Sigmoid colon (tissue), 7 donors: Measurements from ENCODE around the gene COL6A2. TPM values are rescaled to one million over a fixed set of nuclear protein-coding genes. Genes with fewer than 3 reads are reported as not detected.

Experiments used
- DNase-seq: peaks from one replicate; pipeline ENCODE4 v3.0.0-alpha.2; 2019
- H3K27ac ChIP-seq, 4 donors: fragments of 200-600 bp; sonication (generic); one replicate each; pipeline ENCODE4 v1.5.1; 2016 to 2019; ENCODE audit warnings: mild to moderate bottlenecking in 1 of 4
- H3K27me3 ChIP-seq, 3 donors: fragments of 200-600 bp; sonication (generic); one replicate each; pipeline ENCODE4 v1.5.1; 2019; ENCODE audit warnings: mild to moderate bottlenecking in 1 of 3
- H3K36me3 ChIP-seq, 4 donors: fragments of 200-600 bp; sonication (generic); one replicate each; pipeline ENCODE4 v1.5.1; 2016 to 2019
- H3K4me1 ChIP-seq, 4 donors: fragments of 200-600 bp; sonication (generic); one replicate each; pipeline ENCODE4 v1.5.1; 2017 to 2019
- H3K4me3 ChIP-seq, 4 donors: fragments of 200-600 bp; sonication (generic); one replicate each; pipeline ENCODE4 v1.5.1; 2017 to 2019; ENCODE audit warnings: mild to moderate bottlenecking in 2 of 4, moderate library complexity in 1 of 4
- H3K9me3 ChIP-seq, 4 donors: fragments of 200-600 bp in 3 of 4; sonication (generic) in 3 of 4; one replicate each; pipeline versions ENCODE4 v1.5.1 to v1.6.1; 2013 to 2019
- EP300 ChIP-seq, 4 donors: sonication (generic); formaldehyde crosslinking; IDR thresholded peaks; one replicate each; pipeline ENCODE4 v1.6.1; 2017; ENCODE audit warnings: antibody characterized with exemption in 4 of 4
- POLR2A ChIP-seq, 2 donors: fragments of 450-650 bp; IDR thresholded peaks; one replicate each; pipeline ENCODE4 v1.6.1; 2016; ENCODE audit warnings: antibody characterized with exemption in 2 of 2, mild to moderate bottlenecking in 2 of 2, moderate library complexity in 2 of 2
- POLR2AphosphoS5 ChIP-seq, 4 donors: sonication (generic); formaldehyde crosslinking; IDR thresholded peaks; one replicate each; pipeline ENCODE4 v1.6.1; 2017; ENCODE audit warnings: antibody characterized with exemption in 4 of 4
- WGBS, 2 donors: extraction: QIAGEN DNeasy Blood & Tissue Kit; methylation state at CpG; one replicate each; pipeline ENCODE4 v1.1.7; 2013; 5-methylcytosine and 5-hydroxymethylcytosine counted together
- intact Hi-C: fragments of 100-400 bp; cut with DNase I; formaldehyde crosslinking; loops from one replicate; pipeline ENCODE4 v1.15.1; 2023
- polyA plus RNA-seq, 3 donors: library from polyadenylated mRNA; stranded (reverse); fragments of 200-250 nt; gene quantifications; one replicate each; pipeline ENCODE4 v1.2.3, GENCODE V29; 2013
- total RNA-seq, 4 donors: library from RNA; depleted of rRNA; stranded (reverse); fragments of >200 nt; gene quantifications; one replicate each; pipeline ENCODE4 v1.1.0, GENCODE V29; 2016
- TF ChIP-seq, protein P1 (sequence below), 4 experiments: fragments of 450-650 bp in 3 of 4; fragments of 200-600 bp in 1 of 4; IDR thresholded peaks; one replicate each; pipeline ENCODE4 v1.5.1; 2016 to 2019; ENCODE audit warnings: antibody characterized with exemption in 4 of 4, mild to moderate bottlenecking in 3 of 4, moderate library complexity in 2 of 4
- donor health status: healthy with polysubstance abuse.
- donor health status: Bipolar disorder and iron deficiency.
- donor health status: healthy.

COL6A2 gene
- total RNA-seq (1,000 to 10,000 TPM in 2 of 4 donors, 100 to 1,000 TPM in 2; 570 to 1,745 (median 1,082) TPM), polyA plus RNA-seq (100 to 1,000 TPM in 1 of 3 donors, 10 to 100 TPM in 2; 14.3 to 233 (median 37.8) TPM)

- Histone ChIP-seq H3K27me3 (no peaks in the 10 kb centered on the region), H3K36me3 (no peaks in the 10 kb centered on the region), H3K4me1 (peaks cover 0 to 69% (median 52%) of the 10 kb centered on the region in 4 donors), H3K4me3 (peak within 1 kb of the TSS; percentile 89 to 98 (median 92)), H3K27ac (peak within 1 kb of the TSS; percentile 98 to 100 (median 99)), H3K9me3 (peaks cover 0 to 7% (median 0%) of the 10 kb centered on the region in 4 donors)
- 3 to 6% methylated on average over 83 of the region's 83 CpGs for WGBS, 2 donors
- TF ChIP-seq POLR2AphosphoS5 (IDR thresholded peaks at IDR 0.05) (peak; percentile 85 to 98 (median 94)), EP300 (IDR thresholded peaks at IDR 0.05) (no peak), POLR2A (IDR thresholded peaks at IDR 0.05) (peak; percentile 44 to 89)
- TF ChIP-seq, protein P1, sequence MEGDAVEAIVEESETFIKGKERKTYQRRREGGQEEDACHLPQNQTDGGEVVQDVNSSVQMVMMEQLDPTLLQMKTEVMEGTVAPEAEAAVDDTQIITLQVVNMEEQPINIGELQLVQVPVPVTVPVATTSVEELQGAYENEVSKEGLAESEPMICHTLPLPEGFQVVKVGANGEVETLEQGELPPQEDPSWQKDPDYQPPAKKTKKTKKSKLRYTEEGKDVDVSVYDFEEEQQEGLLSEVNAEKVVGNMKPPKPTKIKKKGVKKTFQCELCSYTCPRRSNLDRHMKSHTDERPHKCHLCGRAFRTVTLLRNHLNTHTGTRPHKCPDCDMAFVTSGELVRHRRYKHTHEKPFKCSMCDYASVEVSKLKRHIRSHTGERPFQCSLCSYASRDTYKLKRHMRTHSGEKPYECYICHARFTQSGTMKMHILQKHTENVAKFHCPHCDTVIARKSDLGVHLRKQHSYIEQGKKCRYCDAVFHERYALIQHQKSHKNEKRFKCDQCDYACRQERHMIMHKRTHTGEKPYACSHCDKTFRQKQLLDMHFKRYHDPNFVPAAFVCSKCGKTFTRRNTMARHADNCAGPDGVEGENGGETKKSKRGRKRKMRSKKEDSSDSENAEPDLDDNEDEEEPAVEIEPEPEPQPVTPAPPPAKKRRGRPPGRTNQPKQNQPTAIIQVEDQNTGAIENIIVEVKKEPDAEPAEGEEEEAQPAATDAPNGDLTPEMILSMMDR (IDR thresholded peaks at IDR 0.05) = peak in 1 of 4 experiments; percentile 49
- intact Hi-C loops = loop anchor here (1.0 to 2.0 kb wide), 2 partner anchors 43 to 124 kb away; no protein-coding TSS in a partner anchor
- peak; percentile 91 for DNase-seq
Observed at GRCh38 chr21:46097336-46098293, at the start of gene COL6A2. COL6A2 (plus strand) TSS chr21:46098112.

- WGBS, 2 donors = 68 to 71% methylated on average over 27 of the region's 27 CpGs
- TF ChIP-seq, protein P1 (IDR thresholded peaks at IDR 0.05) = no peak
- TF ChIP-seq EP300 (IDR thresholded peaks at IDR 0.05) = peak in 2 of 4 donors; percentile 28 to 57
- TF ChIP-seq POLR2AphosphoS5 (IDR thresholded peaks at IDR 0.05) = peak; percentile 70 to 81 (median 79)
- TF ChIP-seq POLR2A (IDR thresholded peaks at IDR 0.05) = no peak
- intact Hi-C loops = loop anchor here (2.0 kb wide), 1 partner anchor 20 kb away; no protein-coding TSS in a partner anchor
Observed at GRCh38 chr21:46048926-46049889, 48.7 kb upstream of the COL6A2 start.

GRCh38 chr21:46049890-46050667 is 47.8 kb upstream of the COL6A2 start:
- Histone ChIP-seq H3K36me3 (no peaks in the 10 kb centered on the region), H3K4me1 (peaks cover 0 to 38% (median 31%) of the 10 kb centered on the region in 4 donors), H3K4me3 (no peak overlapping the region), H3K9me3 (no peaks in the 10 kb centered on the region), H3K27ac (peak overlapping the region; percentile 84 to 88 (median 86)), H3K27me3 (no peaks in the 10 kb centered on the region)
- WGBS, 2 donors = 87 to 91% methylated on average over 33 of the region's 33 CpGs
- TF ChIP-seq EP300 (IDR thresholded peaks at IDR 0.05) (no peak), POLR2AphosphoS5 (IDR thresholded peaks at IDR 0.05) (no peak), POLR2A (IDR thresholded peaks at IDR 0.05) (no peak)
- TF ChIP-seq, protein P1 (IDR thresholded peaks at IDR 0.05) = no peak
- DNase-seq = peak; percentile 77
- intact Hi-C loops = loop anchor here (2.0 kb wide), 1 partner anchor 21 kb away; no protein-coding TSS in a partner anchor

More at GRCh38 chr21:46048926-46049889, 48.7 kb upstream of the COL6A2 start:
- Histone ChIP-seq H3K4me3 (no peak overlapping the region), H3K27ac (peak overlapping the region; percentile 84 to 88 (median 86)), H3K27me3 (no peaks in the 10 kb centered on the region), H3K4me1 (peaks cover 0 to 29% (median 23%) of the 10 kb centered on the region in 4 donors), H3K9me3 (no peaks in the 10 kb centered on the region), H3K36me3 (no peaks in the 10 kb centered on the region)
- DNase-seq = peak; percentile 98
